Colon (tissue), 2 donors: ENCODE data around the gene MAP3K2.

Experiments
- FAIRE-seq: peaks from 2 replicates; lab custom pipeline; 2012; peaks lifted over from hg19 to GRCh38; lab: Jason Lieb, UNC
- donor health status: control.
- donor health status: control.

Gene MAP3K2

GRCh38 chr2:127387655-127388422 lies at the start of gene MAP3K2:
MAP3K2 (minus strand) TSS chr2:127387975; CDS start chr2:127343129, 44,846 bp downstream.
- FAIRE-seq: no peak

- FAIRE-seq: no peak
Observed at GRCh38 chr2:127437056-127437455, 49.3 kb upstream of the MAP3K2 start.

- FAIRE-seq: no peak
Observed at GRCh38 chr2:127434515-127434914, 46.7 kb upstream of the MAP3K2 start.

- no peak for FAIRE-seq
Observed at GRCh38 chr2:127431408-127432023, 43.7 kb upstream of the MAP3K2 start.

- FAIRE-seq: no peak
Observed at GRCh38 chr2:127429844-127430425, 42.2 kb upstream of the MAP3K2 start.

- no peak for FAIRE-seq
Observed at GRCh38 chr2:127429291-127429690, 41.5 kb upstream of the MAP3K2 start.

- no peak for FAIRE-seq
Observed at GRCh38 chr2:127428815-127429109, 41.0 kb upstream of the MAP3K2 start.

- FAIRE-seq: no peak
Observed at GRCh38 chr2:127428057-127428814, 40.5 kb upstream of the MAP3K2 start.

- FAIRE-seq: no peak
Observed at GRCh38 chr2:127427376-127428056, 39.7 kb upstream of the MAP3K2 start.

- FAIRE-seq: no peak
Observed at GRCh38 chr2:127426501-127427354, 39.0 kb upstream of the MAP3K2 start.

GRCh38 chr2:127425540-127426490 lies 38.0 kb upstream of the MAP3K2 start:
- FAIRE-seq: no peak

GRCh38 chr2:127424598-127425520 lies 37.1 kb upstream of the MAP3K2 start:
- no peak for FAIRE-seq

- FAIRE-seq: no peak
Observed at GRCh38 chr2:127423880-127424279, 36.1 kb upstream of the MAP3K2 start.

- no peak for FAIRE-seq
Observed at GRCh38 chr2:127423478-127423843, 35.7 kb upstream of the MAP3K2 start.

GRCh38 chr2:127422559-127423477 lies 35.0 kb upstream of the MAP3K2 start:
- FAIRE-seq: no peak

- FAIRE-seq: no peak
Observed at GRCh38 chr2:127421871-127422558, 34.2 kb upstream of the MAP3K2 start.

GRCh38 chr2:127421116-127421800 lies 33.5 kb upstream of the MAP3K2 start:
- no peak for FAIRE-seq
